Endothelial cell of hepatic sinusoid (primary cell): ENCODE results near the gene PRELID3B.
"Not testable (repeated sequence)": the region's sequence is repeated elsewhere in the genome, so short reads cannot be mapped to it uniquely, and the experiment has no call there.

Source experiments
- in situ Hi-C: cut with HindIII; loops from 2 replicates; pipeline ENCODE4 v1.10.0; 2017; ENCODE audit warnings: low sequenced_read_pairs

PRELID3B gene

GRCh38 chr20:59050437-59050836, 7.9 kb upstream of the PRELID3B start:
- in situ Hi-C loops = loop anchor here (5.0 kb wide), 1 partner anchor 152 kb away; no protein-coding TSS in a partner anchor

DNA sequence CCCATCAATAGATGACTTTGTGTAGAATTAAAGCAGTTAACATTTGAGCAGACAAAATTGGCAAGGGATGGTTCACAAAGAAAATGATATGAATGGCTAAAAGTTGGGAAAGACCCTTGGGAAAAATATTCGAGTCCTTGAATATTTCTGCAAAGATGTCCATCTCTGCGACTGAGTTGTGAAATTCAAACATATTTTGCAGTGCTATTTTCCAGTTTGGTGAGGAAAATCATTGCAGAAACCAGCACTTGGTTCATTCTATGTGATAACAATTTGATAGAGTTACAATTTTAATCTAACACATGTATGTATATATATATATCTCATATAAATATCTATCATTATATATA, 6.1 kb upstream of the PRELID3B start:
- in situ Hi-C loops = no loop called here

DNA sequence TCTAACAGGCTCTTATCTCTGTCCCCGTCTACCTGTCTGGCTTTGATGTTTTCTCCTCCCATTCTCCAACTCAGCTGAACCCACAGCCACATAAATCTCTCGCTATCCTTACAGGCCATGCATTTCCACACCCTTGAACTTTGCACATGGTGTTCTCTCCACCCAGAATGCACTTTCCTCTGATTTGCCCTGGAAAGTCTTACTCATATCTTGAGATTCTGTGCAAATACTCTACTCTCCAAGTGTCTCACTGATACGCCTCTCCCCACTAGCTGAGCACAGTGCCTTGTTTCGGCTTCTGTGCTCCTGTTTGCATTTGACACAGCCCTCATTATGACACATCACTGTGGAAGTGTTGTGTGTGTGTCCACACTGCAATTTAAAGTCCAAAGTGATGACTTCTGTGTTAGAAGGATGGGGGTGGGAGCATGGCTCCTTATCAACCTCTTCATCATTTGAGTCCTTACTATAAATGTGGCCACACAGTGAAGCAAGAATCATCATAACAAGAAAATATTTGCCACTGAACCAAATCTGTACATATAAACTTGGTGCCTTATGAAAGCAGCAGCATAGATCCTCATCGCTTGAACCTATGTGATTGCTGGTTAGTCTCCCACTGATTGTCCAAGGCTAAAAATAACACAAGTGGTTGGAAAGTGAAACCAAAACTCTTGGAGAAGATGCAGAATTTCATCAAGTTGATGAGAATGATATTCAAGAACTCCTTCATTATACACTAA, 5.5 kb upstream of the PRELID3B start:
- in situ Hi-C loops = no loop called here

- in situ Hi-C loops = no loop called here
Observed at GRCh38 chr20:59046862-59047261, 4.3 kb upstream of the PRELID3B start.

DNA sequence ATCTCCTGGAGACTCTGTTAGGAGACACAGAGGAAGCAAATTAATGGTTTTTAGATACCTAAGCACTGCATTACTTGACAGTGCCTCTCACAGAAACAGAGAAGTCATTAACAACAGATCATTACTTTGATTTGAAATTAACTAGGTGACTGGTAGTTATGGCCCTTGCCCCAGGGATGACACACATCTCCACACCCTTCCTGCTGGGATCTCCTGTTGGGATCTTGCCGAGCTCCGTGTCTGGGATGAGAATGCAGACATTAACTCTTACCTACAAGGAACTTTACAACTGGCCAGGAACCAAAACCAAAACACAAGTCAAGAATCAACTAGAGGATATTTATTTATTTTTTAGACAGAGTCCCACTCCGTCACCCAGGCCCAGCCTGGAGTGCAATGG, 2.2 kb upstream of the PRELID3B start:
- in situ Hi-C loops = no loop called here

DNA sequence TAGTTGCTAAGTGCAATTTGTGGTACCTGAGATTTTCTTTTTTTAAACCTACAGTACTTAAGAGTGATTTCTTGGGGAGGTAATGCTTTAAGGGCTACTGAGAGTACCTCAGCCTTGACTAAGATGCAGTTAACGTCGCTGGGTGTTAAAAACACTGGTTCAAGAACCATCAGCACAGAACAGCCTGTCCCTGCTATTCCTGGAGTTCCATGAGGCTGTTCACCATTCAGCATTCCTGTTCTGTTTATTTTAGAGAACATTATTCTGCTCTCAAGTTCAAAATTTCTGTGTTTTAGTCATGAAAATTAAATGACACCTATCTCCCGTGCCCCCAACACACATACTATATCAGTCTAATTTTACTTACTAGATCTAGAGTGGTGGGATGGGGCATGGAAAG, 1.7 kb upstream of the PRELID3B start:
- in situ Hi-C loops = no loop called here

GRCh38 chr20:59043698-59044097, 1.1 kb upstream of the PRELID3B start:
- in situ Hi-C loops = no loop called here

GRCh38 chr20:59042796-59043631, 428 bp upstream of the PRELID3B start:
- in situ Hi-C loops = no loop called here

- in situ Hi-C loops = not testable (repeated sequence)
Observed at GRCh38 chr20:59041487-59041886, 1.1 kb downstream of the PRELID3B start.

DNA sequence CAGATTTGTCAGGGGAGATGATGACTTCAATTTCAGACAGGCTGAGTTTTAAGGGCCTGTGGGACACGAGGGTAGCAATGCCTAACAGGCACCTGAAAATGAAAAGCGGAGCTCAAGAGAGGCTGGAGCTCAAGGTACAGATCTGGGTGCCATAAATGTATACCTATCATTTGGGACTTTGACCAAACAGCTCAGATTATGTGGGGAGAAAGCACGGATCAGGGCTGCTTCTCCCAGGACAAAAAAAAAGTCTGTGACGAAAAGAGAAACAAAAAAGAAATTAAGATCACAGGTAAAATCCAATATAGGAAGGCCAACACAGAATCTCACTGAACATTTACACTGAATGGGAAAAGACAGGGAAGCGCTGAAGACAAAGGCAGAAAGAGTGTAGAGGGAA, 1.9 kb downstream of the PRELID3B start:
- in situ Hi-C loops = no loop called here

GRCh38 chr20:59039233-59039632, 3.4 kb downstream of the PRELID3B start:
- in situ Hi-C loops = no loop called here

DNA sequence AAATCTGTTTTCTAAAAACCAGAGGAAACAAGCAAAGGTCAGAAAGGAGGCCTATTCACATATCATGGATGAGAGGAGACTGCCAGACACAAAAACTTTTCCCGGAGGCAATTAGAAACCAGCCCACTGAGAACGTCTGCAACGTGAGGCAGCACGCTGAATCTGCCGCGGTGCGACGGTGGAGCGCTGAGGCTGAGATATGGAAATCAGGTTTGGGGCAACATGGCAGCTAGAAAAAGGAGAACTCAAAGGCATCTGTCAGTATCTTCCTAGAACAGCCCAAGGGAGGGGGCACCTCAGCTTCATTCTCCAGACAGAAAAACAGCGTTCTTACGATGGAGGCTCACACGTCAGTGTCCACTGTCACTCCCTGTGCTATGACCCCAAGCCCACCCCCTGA, 5.2 kb downstream of the PRELID3B start:
- in situ Hi-C loops = no loop called here

DNA sequence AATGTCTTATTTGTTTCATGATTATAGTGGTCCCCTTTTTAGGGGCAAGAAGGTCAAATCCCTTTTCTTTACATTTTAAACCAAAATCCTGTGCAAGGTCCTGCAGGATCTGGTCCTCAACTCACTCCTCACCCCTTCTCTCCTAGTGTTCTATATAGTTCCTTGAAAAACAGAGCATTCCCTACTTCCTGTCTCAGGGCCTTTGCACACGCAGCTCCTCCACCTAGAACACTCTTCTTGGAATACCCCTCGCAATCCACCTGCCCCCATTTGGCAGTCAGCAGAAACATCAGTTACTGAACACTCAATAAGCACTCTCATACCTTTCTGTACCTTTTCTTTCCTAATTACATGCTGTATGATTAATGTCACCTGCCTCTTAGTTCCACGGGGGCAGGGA, 7.2 kb downstream of the PRELID3B start:
- in situ Hi-C loops = no loop called here

DNA sequence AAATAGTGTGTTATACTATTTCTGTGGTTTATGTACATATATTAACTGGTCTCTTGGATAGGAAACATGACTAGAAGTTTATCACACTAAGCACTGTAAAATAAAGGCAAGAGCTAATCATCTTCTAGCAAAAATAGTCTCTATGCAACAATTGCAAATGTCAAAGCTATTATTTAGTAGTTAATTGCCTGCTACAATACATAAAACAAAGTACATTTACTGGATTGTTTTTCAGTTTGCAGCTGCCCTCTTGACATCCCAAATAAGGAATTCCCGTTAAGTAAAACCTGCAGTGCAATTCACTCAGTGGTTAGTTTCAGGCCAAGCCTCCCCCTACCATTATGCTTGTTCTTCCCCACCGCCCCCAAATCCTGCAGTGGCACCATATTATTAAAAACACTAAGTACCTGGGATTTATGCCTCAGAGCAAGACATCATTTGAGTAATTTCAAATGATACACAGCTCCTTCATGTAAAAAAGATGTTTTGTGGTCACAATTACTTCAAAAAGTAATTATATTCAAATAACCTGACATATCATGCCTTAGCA, 8.9 kb downstream of the PRELID3B start:
- in situ Hi-C loops = no loop called here

GRCh38 chr20:59033093-59033492, 9.5 kb downstream of the PRELID3B start:
- in situ Hi-C loops = no loop called here

- in situ Hi-C loops = no loop called here
Observed at GRCh38 chr20:59032713-59033059, 9.9 kb downstream of the PRELID3B start.

GRCh38 chr20:59032023-59032712, 10.4 kb downstream of the PRELID3B start, which contains the start of gene ATP5F1E:
TSS of gene ATP5F1E (minus strand) at chr20:59032335. CDS start at chr20:59032251, 84 bp downstream.
- in situ Hi-C loops = no loop called here

- in situ Hi-C loops = no loop called here
Observed at GRCh38 chr20:59031564-59032022, 11.0 kb downstream of the PRELID3B start.

DNA sequence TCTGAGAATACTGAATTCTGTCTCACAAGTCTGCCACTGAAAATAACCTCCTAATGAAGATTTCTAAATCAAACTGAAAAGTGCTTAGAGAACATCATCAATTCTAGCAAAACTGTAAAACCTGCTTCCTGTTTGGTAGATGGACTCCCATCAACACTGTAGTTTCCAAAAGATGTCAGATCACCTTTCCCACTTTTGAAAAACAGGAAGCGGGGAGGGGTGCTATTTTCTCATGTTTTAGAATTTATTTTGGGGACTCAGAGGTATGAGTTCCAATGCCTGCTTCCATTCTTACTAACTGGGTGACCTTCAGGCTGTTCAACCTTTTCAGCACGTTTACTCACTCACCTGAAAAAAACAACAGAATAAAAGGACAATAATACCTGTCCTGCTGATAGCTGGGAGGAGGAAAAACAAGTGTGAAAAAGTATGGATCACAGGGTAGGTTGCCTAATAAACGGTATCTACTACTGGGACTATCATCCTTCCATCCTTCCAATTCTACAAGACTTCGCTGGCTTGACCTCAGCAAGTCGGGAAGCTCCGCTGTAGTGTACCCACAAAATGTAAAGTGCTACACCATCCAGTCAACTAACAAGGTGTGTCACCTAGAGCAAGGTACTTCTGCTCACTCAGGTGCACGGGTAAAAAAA, 11.5 kb downstream of the PRELID3B start:
- in situ Hi-C loops = no loop called here

- in situ Hi-C loops = no loop called here
Observed at GRCh38 chr20:59028812-59029211, 13.8 kb downstream of the PRELID3B start.
